Endothelial cell (in vitro differentiated cells): Measurements from ENCODE around the gene AGER. TPM values are rescaled to one million over a fixed set of nuclear protein-coding genes. Genes with fewer than 3 reads are reported as not detected.
"Not testable (repeated sequence)": the region's sequence is repeated elsewhere in the genome, so short reads cannot be mapped to it uniquely, and the experiment has no call there.

Experiments used
- DNase-seq: peaks from one replicate; pipeline ENCODE4 v3.0.0; 2021; ENCODE audit warnings: low spot score
- H3K27ac Mint-ChIP-seq: one replicate; pipeline ENCODE4 v1.8.0; 2021; ENCODE audit warnings: mixed read lengths, inconsistent platforms; ENCODE audit not compliant: unreplicated experiment
- H3K27me3 Mint-ChIP-seq: one replicate; pipeline ENCODE4 v1.8.0; 2021; ENCODE audit warnings: mild to moderate bottlenecking, moderate library complexity, mixed read lengths, inconsistent platforms; ENCODE audit not compliant: unreplicated experiment
- H3K36me3 Mint-ChIP-seq: one replicate; pipeline ENCODE4 v1.8.0; 2021; ENCODE audit warnings: mild to moderate bottlenecking, low read depth, mixed read lengths, inconsistent platforms; ENCODE audit not compliant: unreplicated experiment
- H3K4me1 Mint-ChIP-seq: one replicate; pipeline ENCODE4 v1.8.0; 2021; ENCODE audit warnings: mild to moderate bottlenecking, mixed read lengths, inconsistent platforms; ENCODE audit not compliant: unreplicated experiment
- H3K4me3 Mint-ChIP-seq: one replicate; pipeline ENCODE4 v1.8.0; 2021; ENCODE audit warnings: mild to moderate bottlenecking, mixed read lengths, inconsistent platforms; ENCODE audit not compliant: unreplicated experiment
- H3K9me3 Mint-ChIP-seq: one replicate; pipeline ENCODE4 v1.8.0; 2021; ENCODE audit warnings: mixed read lengths, inconsistent platforms; ENCODE audit not compliant: unreplicated experiment
- total RNA-seq: library from RNA; stranded (reverse); fragmentation: NEBNext Ultra II Directional; extraction: Animal tissue kit (Norgen Biotek cat#: 25700); gene quantifications from one replicate; pipeline ENCODE4 v1.2.1, GENCODE V29; 2021; ENCODE audit not compliant: unreplicated experiment
- TF ChIP-seq, protein P1 (sequence below): fragments of 200-600 bp; sonication (generic); IDR thresholded peaks from one replicate; pipeline ENCODE4 v1.5.0; 2021; ENCODE audit warnings: antibody characterized with exemption; ENCODE audit not compliant: unreplicated experiment

AGER gene
- total RNA-seq, 1 donor from 2014 or later = 42.2 TPM

DNA sequence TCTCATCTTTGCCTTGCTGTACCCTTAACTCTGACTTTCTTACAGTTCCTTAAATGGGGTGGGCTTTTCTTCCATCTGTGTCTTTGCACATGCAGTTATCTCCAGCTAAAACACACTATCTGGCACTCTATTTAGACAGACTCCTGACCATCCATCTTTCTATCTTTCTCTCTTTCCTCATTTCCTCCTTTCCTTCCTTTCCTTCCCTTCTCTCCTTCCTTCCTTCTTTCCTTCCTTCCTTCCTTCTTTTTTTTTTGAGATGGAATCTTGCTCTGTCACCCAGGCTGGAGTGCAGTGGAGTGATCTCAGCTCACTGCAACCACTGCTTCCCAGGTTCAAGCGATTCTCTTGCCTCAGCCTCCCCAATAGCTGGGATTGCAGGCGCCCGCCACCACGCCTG is 31.6 kb upstream of the AGER start:
- Mint-ChIP-seq H3K4me1 (peaks cover 25% of the 10 kb centered on the region), H3K27me3 (peaks cover 12% of the 10 kb centered on the region), H3K27ac (no peak overlapping the region), H3K9me3 (no peaks in the 10 kb centered on the region), H3K4me3 (peak overlapping the region; percentile 22), H3K36me3 (peaks cover 56% of the 10 kb centered on the region)
- no peak for DNase-seq
- TF ChIP-seq, protein P1, sequence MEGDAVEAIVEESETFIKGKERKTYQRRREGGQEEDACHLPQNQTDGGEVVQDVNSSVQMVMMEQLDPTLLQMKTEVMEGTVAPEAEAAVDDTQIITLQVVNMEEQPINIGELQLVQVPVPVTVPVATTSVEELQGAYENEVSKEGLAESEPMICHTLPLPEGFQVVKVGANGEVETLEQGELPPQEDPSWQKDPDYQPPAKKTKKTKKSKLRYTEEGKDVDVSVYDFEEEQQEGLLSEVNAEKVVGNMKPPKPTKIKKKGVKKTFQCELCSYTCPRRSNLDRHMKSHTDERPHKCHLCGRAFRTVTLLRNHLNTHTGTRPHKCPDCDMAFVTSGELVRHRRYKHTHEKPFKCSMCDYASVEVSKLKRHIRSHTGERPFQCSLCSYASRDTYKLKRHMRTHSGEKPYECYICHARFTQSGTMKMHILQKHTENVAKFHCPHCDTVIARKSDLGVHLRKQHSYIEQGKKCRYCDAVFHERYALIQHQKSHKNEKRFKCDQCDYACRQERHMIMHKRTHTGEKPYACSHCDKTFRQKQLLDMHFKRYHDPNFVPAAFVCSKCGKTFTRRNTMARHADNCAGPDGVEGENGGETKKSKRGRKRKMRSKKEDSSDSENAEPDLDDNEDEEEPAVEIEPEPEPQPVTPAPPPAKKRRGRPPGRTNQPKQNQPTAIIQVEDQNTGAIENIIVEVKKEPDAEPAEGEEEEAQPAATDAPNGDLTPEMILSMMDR = no peak

DNA sequence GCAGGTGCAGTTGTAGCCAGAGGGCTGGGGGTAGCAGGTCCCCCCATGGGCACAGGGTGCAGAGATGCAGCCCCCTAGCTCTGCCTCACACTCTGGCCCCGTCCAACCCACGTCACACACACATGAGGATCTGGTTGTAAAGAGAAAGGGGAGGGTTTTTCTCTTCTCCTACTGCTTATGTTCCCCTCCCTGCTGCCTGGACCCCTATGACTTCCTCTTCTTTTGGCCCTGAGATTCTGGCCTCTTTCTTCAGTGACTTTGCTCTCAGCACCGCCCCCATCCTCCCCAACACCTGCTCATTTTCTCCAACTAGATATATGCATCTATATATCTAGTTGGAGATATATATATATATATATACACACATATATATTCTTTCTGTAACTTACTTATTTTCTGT is 30.1 kb upstream of the AGER start:
- no peaks in the 10 kb centered on the region for H3K9me3 Mint-ChIP-seq
- peak overlapping the region; percentile 18 for H3K27ac Mint-ChIP-seq
- no peak for DNase-seq
- peaks cover 58% of the 10 kb centered on the region for H3K36me3 Mint-ChIP-seq
- peaks cover 25% of the 10 kb centered on the region for H3K4me1 Mint-ChIP-seq
- peak overlapping the region; percentile 43 for H3K4me3 Mint-ChIP-seq
- TF ChIP-seq, protein P1 = no peak
- H3K27me3 Mint-ChIP-seq = peaks cover 7% of the 10 kb centered on the region

DNA sequence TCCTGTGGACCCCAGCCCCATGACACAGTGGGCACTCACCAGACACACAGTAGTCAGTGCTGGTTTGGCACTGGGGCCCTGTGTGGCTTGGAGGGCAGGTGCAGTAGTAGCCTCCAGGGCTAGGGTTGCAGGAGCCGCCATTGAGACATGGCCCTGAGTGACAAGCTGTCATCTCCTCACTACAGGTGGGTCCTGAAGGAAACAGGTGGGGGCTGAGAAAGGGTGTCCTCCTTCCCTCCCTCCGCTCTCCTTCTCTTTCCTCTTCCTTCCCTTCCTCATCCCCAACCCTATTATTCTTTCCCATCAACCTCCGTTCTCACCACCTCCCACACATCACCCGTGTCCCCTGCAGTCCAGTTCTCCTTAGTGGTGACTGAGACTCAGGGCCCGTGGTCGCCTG is 29.6 kb upstream of the AGER start:
- no peaks in the 10 kb centered on the region for H3K9me3 Mint-ChIP-seq
- no peak for DNase-seq
- no peak overlapping the region for H3K4me3 Mint-ChIP-seq
- H3K27ac Mint-ChIP-seq = peak overlapping the region; percentile 18
- peaks cover 58% of the 10 kb centered on the region for H3K36me3 Mint-ChIP-seq
- peaks cover 7% of the 10 kb centered on the region for H3K27me3 Mint-ChIP-seq
- TF ChIP-seq, protein P1 = no peak
- peaks cover 22% of the 10 kb centered on the region for H3K4me1 Mint-ChIP-seq

DNA sequence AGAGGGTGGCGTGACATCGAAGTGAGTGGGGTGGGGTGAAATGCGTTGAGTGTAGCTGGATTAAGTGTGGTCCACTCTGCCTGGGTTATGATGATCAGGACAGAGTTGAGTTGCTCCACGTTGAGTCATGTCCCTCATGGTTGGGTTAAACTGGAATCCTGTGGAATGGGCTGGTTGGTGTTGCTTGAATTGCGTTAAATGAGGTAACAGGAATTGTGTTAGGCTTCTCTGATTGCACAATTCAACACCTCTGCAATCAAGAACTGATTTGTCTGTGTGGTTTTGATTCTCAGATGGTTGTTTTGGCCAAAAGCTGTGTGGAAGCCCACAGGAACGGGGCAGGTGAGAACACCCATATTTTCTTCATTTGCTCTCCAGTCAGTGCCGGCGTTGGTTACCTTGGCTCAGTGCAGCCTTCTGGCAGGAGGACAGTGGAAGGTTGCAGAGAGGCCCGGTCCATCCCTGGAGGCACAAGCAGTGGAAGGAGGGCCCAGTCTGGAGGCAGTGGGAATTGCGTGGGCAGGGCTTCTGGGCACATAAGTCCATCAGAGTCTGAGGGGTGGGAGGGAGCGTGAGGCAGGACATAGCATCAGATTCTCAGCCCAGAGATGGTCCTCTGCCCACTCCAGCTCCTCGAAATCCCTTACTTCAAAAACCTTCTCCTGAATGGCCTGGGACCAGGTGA is 28.2 kb upstream of the AGER start:
- TF ChIP-seq, protein P1 = no peak
- no peak for DNase-seq
- peaks cover 7% of the 10 kb centered on the region for H3K27me3 Mint-ChIP-seq
- peaks cover 59% of the 10 kb centered on the region for H3K36me3 Mint-ChIP-seq
- peak overlapping the region; percentile 79 for H3K4me3 Mint-ChIP-seq
- H3K4me1 Mint-ChIP-seq = peaks cover 17% of the 10 kb centered on the region
- H3K27ac Mint-ChIP-seq = no peak overlapping the region
- H3K9me3 Mint-ChIP-seq = no peaks in the 10 kb centered on the region

DNA sequence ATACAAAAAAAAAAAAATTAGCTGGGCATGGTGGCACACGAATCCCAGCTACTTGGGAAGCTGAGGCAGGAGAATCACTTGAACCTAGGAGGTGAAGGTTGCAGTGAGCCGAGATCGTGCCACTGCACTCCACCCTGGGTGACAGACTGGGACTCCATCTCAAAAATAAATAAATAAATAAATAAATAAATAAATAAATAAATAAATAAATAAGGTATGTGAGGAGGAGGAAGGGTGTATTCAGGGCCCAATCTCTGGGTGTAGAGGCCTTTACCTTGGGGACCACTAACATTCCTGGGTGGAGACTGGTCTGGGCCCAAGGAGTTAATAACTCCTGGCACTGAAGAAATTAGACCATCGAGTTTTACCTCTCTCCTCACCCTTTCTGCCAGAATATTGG is 27.4 kb upstream of the AGER start:
- not testable (repeated sequence) for H3K27me3 Mint-ChIP-seq, H3K27ac Mint-ChIP-seq, H3K4me3 Mint-ChIP-seq, H3K9me3 Mint-ChIP-seq, DNase-seq
- H3K4me1 Mint-ChIP-seq = peaks cover 12% of the 10 kb centered on the region
- H3K36me3 Mint-ChIP-seq = peaks cover 57% of the 10 kb centered on the region
